ENCODE results near the gene TRAPPC2L. TPM values are rescaled to one million over a fixed set of nuclear protein-coding genes. Genes with fewer than 3 reads are reported as not detected.
"Not testable (repeated sequence)": the region's sequence is repeated elsewhere in the genome, so short reads cannot be mapped to it uniquely, and the experiment has no call there.

Gene TRAPPC2L
- total RNA-seq, 1 donor from 2014 or later: 18.5 TPM

- DNase-seq: no peak
Observed at GRCh38 chr16:88819126-88819525, 37.8 kb upstream of the TRAPPC2L start.

GRCh38 chr16:88820385-88821025, 36.4 kb upstream of the TRAPPC2L start:
- no peak for DNase-seq

- no peak for DNase-seq
Observed at GRCh38 chr16:88821168-88821850, 35.6 kb upstream of the TRAPPC2L start.

GRCh38 chr16:88822281-88823040, 34.5 kb upstream of the TRAPPC2L start:
- DNase-seq: no peak

- DNase-seq: not testable (repeated sequence)
Observed at GRCh38 chr16:88823646-88824045, 33.3 kb upstream of the TRAPPC2L start.

- DNase-seq: no peak
Observed at GRCh38 chr16:88824256-88825077, 32.5 kb upstream of the TRAPPC2L start.

- DNase-seq: no peak
Observed at GRCh38 chr16:88825146-88825545, 31.8 kb upstream of the TRAPPC2L start.

- DNase-seq: no peak
Observed at GRCh38 chr16:88826070-88826840, 30.7 kb upstream of the TRAPPC2L start.

GRCh38 chr16:88827727-88828126, 29.2 kb upstream of the TRAPPC2L start:
- DNase-seq: no peak

GRCh38 chr16:88828711-88829110, 28.2 kb upstream of the TRAPPC2L start:
- no peak for DNase-seq

- DNase-seq: no peak
Observed at GRCh38 chr16:88830258-88830657, 26.7 kb upstream of the TRAPPC2L start.

- DNase-seq: no peak
Observed at GRCh38 chr16:88830783-88831182, 26.1 kb upstream of the TRAPPC2L start.

GRCh38 chr16:88831838-88832237, 25.1 kb upstream of the TRAPPC2L start:
- no peak for DNase-seq

- no peak for DNase-seq
Observed at GRCh38 chr16:88833086-88833485, 23.8 kb upstream of the TRAPPC2L start.

- DNase-seq: no peak
Observed at GRCh38 chr16:88834670-88835069, 22.3 kb upstream of the TRAPPC2L start.

GRCh38 chr16:88835383-88835782, 21.5 kb upstream of the TRAPPC2L start:
- DNase-seq: no peak

GRCh38 chr16:88835818-88836217, 21.1 kb upstream of the TRAPPC2L start:
- DNase-seq: no peak

GRCh38 chr16:88836791-88837190, 20.1 kb upstream of the TRAPPC2L start:
- DNase-seq: no peak

GRCh38 chr16:88837806-88838205, 19.1 kb upstream of the TRAPPC2L start:
- DNase-seq: no peak

- no peak for DNase-seq
Observed at GRCh38 chr16:88838566-88838965, 18.4 kb upstream of the TRAPPC2L start.

- no peak for DNase-seq
Observed at GRCh38 chr16:88839026-88839529, 17.8 kb upstream of the TRAPPC2L start.
